H9 (cell line): Measurements from ENCODE around the gene C3orf70. TPM values are rescaled to one million over a fixed set of nuclear protein-coding genes. Genes with fewer than 3 reads are reported as not detected.

Source experiments
- DNase-seq: peaks from one replicate; pipeline ENCODE4 v3.0.0-alpha.2; 2017
- H2AFZ ChIP-seq: one replicate; pipeline ENCODE4 v1.6.1; 2013; ENCODE audit warnings: mild to moderate bottlenecking, low read length, control low read depth, moderate library complexity
- H2AK5ac ChIP-seq: 2 replicates; pipeline ENCODE4 v1.6.1; 2013; ENCODE audit warnings: low read length, control low read depth, mixed read lengths; ENCODE audit not compliant: insufficient read length
- H2BK120ac ChIP-seq: one replicate; pipeline ENCODE4 v1.6.1; 2013; ENCODE audit warnings: low read depth, mild to moderate bottlenecking, low read length, control low read depth, inconsistent platforms; ENCODE audit not compliant: poor library complexity, severe bottlenecking
- H2BK12ac ChIP-seq: 2 replicates; pipeline ENCODE4 v1.6.1; 2013; ENCODE audit warnings: low read length, control low read depth, mixed read lengths, low read depth; ENCODE audit not compliant: insufficient read length
- H2BK15ac ChIP-seq: 2 replicates; pipeline ENCODE4 v1.6.1; 2013; ENCODE audit warnings: low read depth, low read length, control low read depth
- H2BK20ac ChIP-seq: one replicate; pipeline ENCODE4 v1.6.1; 2013; ENCODE audit warnings: low read depth, mild to moderate bottlenecking, low read length, control low read depth, inconsistent platforms; ENCODE audit not compliant: poor library complexity, severe bottlenecking
- H2BK5ac ChIP-seq: 2 replicates; pipeline ENCODE4 v1.6.1; 2013; ENCODE audit warnings: low read length, control low read depth, mixed read lengths; ENCODE audit not compliant: insufficient read length
- H3K14ac ChIP-seq: 2 replicates; pipeline ENCODE4 v1.6.1; 2013; ENCODE audit warnings: low read length, control low read depth; ENCODE audit not compliant: insufficient read depth
- H3K18ac ChIP-seq: 2 replicates; pipeline ENCODE4 v1.6.1; 2013; ENCODE audit warnings: low read depth, mild to moderate bottlenecking, mixed read lengths, low read length, control low read depth; ENCODE audit not compliant: insufficient read length
- H3K23ac ChIP-seq: 2 replicates; pipeline ENCODE4 v1.6.1; 2013; ENCODE audit warnings: low read length, control low read depth, mixed read lengths, low read depth; ENCODE audit not compliant: insufficient read length
- H3K23me2 ChIP-seq: 2 replicates; pipeline ENCODE4 v1.6.1; 2013; ENCODE audit warnings: low read depth, mild to moderate bottlenecking, mixed read lengths, low read length, control low read depth; ENCODE audit not compliant: insufficient read length, poor library complexity, severe bottlenecking
- H3K27ac ChIP-seq: 2 replicates; pipeline ENCODE4 v1.5.1; 2013; ENCODE audit warnings: low read length, control low read depth, mixed read lengths, low read depth; ENCODE audit not compliant: insufficient read length
- H3K27me3 ChIP-seq: 2 replicates; pipeline ENCODE4 v1.6.1; 2013; ENCODE audit warnings: low read length, control low read depth, inconsistent platforms; ENCODE audit not compliant: insufficient read depth
- H3K4ac ChIP-seq: 2 replicates; pipeline ENCODE4 v1.6.1; 2013; ENCODE audit warnings: low read depth, mild to moderate bottlenecking, control low read depth, inconsistent platforms, low read length, moderate library complexity
- H3K4me1 ChIP-seq: 2 replicates; pipeline ENCODE4 v1.6.1; 2013; ENCODE audit warnings: low read length, control low read depth, inconsistent platforms; ENCODE audit not compliant: insufficient read depth
- H3K4me2 ChIP-seq: 2 replicates; pipeline ENCODE4 v1.6.1; 2013; ENCODE audit warnings: low read length, control low read depth, mixed read lengths; ENCODE audit not compliant: insufficient read length, insufficient read depth
- H3K56ac ChIP-seq: 2 replicates; pipeline ENCODE4 v1.6.1; 2013; ENCODE audit warnings: low read depth, mild to moderate bottlenecking, mixed read lengths, low read length, control low read depth; ENCODE audit not compliant: insufficient read length
- H3K79me1 ChIP-seq: 2 replicates; pipeline ENCODE4 v1.6.1; 2013; ENCODE audit warnings: low read depth, mild to moderate bottlenecking, moderate library complexity, low read length, control low read depth, inconsistent platforms; ENCODE audit not compliant: insufficient read depth, poor library complexity, severe bottlenecking
- H3K79me2 ChIP-seq: 2 replicates; pipeline ENCODE4 v1.6.1; 2013; ENCODE audit warnings: low read length, control low read depth, inconsistent platforms; ENCODE audit not compliant: insufficient read depth
- H3K9ac ChIP-seq: 2 replicates; pipeline ENCODE4 v1.6.1; 2013; ENCODE audit warnings: low read length, control low read depth, mixed read lengths; ENCODE audit not compliant: insufficient read length; ENCODE audit errors: extremely low read depth
- H3K9me3 ChIP-seq: one replicate; pipeline ENCODE4 v1.6.1; 2013; ENCODE audit warnings: low read depth, low read length, inconsistent platforms; ENCODE audit not compliant: control insufficient read depth
- H3T11ph ChIP-seq: one replicate; pipeline ENCODE4 v1.6.1; 2013; ENCODE audit warnings: mild to moderate bottlenecking, low read length, control low read depth, inconsistent platforms
- H4K20me1 ChIP-seq: one replicate; pipeline ENCODE4 v1.6.1; 2013; ENCODE audit not compliant: control insufficient read depth, insufficient read length, insufficient read depth
- H4K5ac ChIP-seq: 2 replicates; pipeline ENCODE4 v1.6.1; 2013; ENCODE audit warnings: low read depth, mild to moderate bottlenecking, mixed read lengths, low read length, control low read depth; ENCODE audit not compliant: insufficient read length
- H4K8ac ChIP-seq: replicated peaks from 2 replicates; pipeline ENCODE4 v1.6.1; 2013; ENCODE audit warnings: low read length, control low read depth, mixed read lengths, low read depth; ENCODE audit not compliant: insufficient read length
- H4K91ac ChIP-seq: 2 replicates; pipeline ENCODE4 v1.6.1; 2013; ENCODE audit warnings: low read depth, mild to moderate bottlenecking, moderate library complexity, mixed read lengths, low read length, control low read depth; ENCODE audit not compliant: insufficient read length
- H3K27ac Mint-ChIP-seq, 3 experiments: 2 replicates in 2 of 3; 3 replicates in 1 of 3; pipeline ENCODE4 v1.8.0; 2020 to 2021; ENCODE audit warnings: mixed read lengths in 3 of 3, mild to moderate bottlenecking in 1 of 3, moderate library complexity in 1 of 3
- H3K27me3 Mint-ChIP-seq: 2 replicates; pipeline ENCODE4 v1.8.0; 2021; ENCODE audit warnings: low read depth, mild to moderate bottlenecking, moderate library complexity, mixed read lengths
- H3K36me3 Mint-ChIP-seq, 3 experiments: 2 replicates in 2 of 3; 3 replicates in 1 of 3; pipeline ENCODE4 v1.8.0; 2020 to 2021; ENCODE audit warnings: low read depth in 3 of 3, mixed read lengths in 3 of 3; ENCODE audit not compliant: insufficient read depth in 1 of 3
- H3K4me1 Mint-ChIP-seq, 2 experiments: 2 replicates each; pipeline ENCODE4 v1.8.0; 2020; ENCODE audit warnings: mixed read lengths in 2 of 2
- H3K4me3 Mint-ChIP-seq, 2 experiments: 2 replicates in 1 of 2; 3 replicates in 1 of 2; pipeline ENCODE4 v1.8.0; 2020 to 2021; ENCODE audit warnings: mild to moderate bottlenecking in 2 of 2, mixed read lengths in 2 of 2, moderate library complexity in 1 of 2
- H3K9me3 Mint-ChIP-seq, 2 experiments: 2 replicates in 1 of 2; 3 replicates in 1 of 2; pipeline ENCODE4 v1.8.0; 2020; ENCODE audit warnings: mild to moderate bottlenecking in 2 of 2, mixed read lengths in 2 of 2, moderate library complexity in 1 of 2
- WGBS: extraction: QIAGEN DNeasy Blood & Tissue Kit; methylation state at CpG from one replicate; pipeline ENCODE4 v1.1.7; 2013; ENCODE audit warnings: missing lambda C conversion rate, low lambda C conversion rate, mixed read lengths; ENCODE audit not compliant: insufficient read length; ENCODE audit errors: extremely low coverage; 5-methylcytosine and 5-hydroxymethylcytosine counted together
- total RNA-seq: library from RNA; stranded (reverse); gene quantifications from 2 replicates; pipeline ENCODE4 v1.2.1, GENCODE V29; 2021
- TF ChIP-seq, protein P1 (sequence below): fragments of 200-600 bp; sonication (generic); conservative IDR thresholded peaks from 3 replicates; pipeline ENCODE4 v1.8.0; 2021; ENCODE audit warnings: antibody characterized with exemption, mild to moderate bottlenecking

The C3orf70 gene
- total RNA-seq, 1 experiment from 2014 or later, result 0.52 TPM

DNA sequence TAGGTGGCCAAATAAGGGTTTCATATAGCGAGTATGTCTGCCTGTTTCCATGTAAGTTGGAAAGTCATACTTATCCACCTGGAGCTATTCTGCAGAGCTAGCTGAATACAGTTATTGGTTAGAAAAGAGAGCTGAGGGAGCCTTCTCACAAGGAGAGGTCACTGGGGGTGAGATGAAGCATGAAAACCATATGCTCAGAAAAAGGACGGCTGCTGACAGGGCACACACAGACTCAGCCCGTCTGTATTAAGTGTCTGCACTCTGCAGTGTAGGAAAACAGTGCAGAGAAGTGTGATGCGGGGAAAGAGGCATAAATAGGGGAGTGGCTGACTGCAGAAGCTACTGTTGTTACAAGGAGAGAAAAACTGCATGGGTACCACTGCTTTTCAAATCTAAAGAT, 58.2 kb downstream of the C3orf70 start:
- no peak overlapping the region for H3K9ac ChIP-seq
- H2BK12ac ChIP-seq, result no peak overlapping the region
- H3K9me3 ChIP-seq, result no peaks in the 10 kb centered on the region
- WGBS, result no CpG with 5 or more reads among the region's 4 CpGs
- H2BK5ac ChIP-seq, result no peak overlapping the region
- no peak overlapping the region for H2AK5ac ChIP-seq
- no peaks in the 10 kb centered on the region for H3K79me1 ChIP-seq
- no peak overlapping the region for H3K4me2 ChIP-seq
- no peak overlapping the region for H3K4ac ChIP-seq
- no peak overlapping the region for H2BK120ac ChIP-seq
- no peak overlapping the region for H2AFZ ChIP-seq
- Mint-ChIP-seq H3K4me1 (peaks cover 0 to 6% of the 10 kb centered on the region in 2 experiments; a peak in 2 of 4 replicates), H3K9me3 (no peaks in the 10 kb centered on the region; a peak in 1 of 5 replicates), H3K36me3 (no peaks in the 10 kb centered on the region), H3K4me3 (no peak overlapping the region), H3K27me3 (no peaks in the 10 kb centered on the region), H3K27ac (no peak overlapping the region)
- no peak overlapping the region for H3K18ac ChIP-seq
- no peak for DNase-seq
- no peak overlapping the region for H2BK20ac ChIP-seq
- no peak overlapping the region for H4K5ac ChIP-seq
- no peak overlapping the region for H3K27ac ChIP-seq
- no peaks in the 10 kb centered on the region for H4K20me1 ChIP-seq
- no peak overlapping the region for H3K56ac ChIP-seq
- H4K91ac ChIP-seq, result no peak overlapping the region
- H3K14ac ChIP-seq, result no peak overlapping the region
- no peaks in the 10 kb centered on the region for H3K23me2 ChIP-seq
- no peak overlapping the region for H2BK15ac ChIP-seq
- H4K8ac ChIP-seq, result no peak overlapping the region
- H3K27me3 ChIP-seq, result no peaks in the 10 kb centered on the region
- no peak overlapping the region for H3T11ph ChIP-seq
- no peak overlapping the region for H3K23ac ChIP-seq
- no peaks in the 10 kb centered on the region for H3K4me1 ChIP-seq
- TF ChIP-seq, protein P1, sequence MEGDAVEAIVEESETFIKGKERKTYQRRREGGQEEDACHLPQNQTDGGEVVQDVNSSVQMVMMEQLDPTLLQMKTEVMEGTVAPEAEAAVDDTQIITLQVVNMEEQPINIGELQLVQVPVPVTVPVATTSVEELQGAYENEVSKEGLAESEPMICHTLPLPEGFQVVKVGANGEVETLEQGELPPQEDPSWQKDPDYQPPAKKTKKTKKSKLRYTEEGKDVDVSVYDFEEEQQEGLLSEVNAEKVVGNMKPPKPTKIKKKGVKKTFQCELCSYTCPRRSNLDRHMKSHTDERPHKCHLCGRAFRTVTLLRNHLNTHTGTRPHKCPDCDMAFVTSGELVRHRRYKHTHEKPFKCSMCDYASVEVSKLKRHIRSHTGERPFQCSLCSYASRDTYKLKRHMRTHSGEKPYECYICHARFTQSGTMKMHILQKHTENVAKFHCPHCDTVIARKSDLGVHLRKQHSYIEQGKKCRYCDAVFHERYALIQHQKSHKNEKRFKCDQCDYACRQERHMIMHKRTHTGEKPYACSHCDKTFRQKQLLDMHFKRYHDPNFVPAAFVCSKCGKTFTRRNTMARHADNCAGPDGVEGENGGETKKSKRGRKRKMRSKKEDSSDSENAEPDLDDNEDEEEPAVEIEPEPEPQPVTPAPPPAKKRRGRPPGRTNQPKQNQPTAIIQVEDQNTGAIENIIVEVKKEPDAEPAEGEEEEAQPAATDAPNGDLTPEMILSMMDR, result no peak
- H3K79me2 ChIP-seq, result no peaks in the 10 kb centered on the region
